PC-9 (cell line): ENCODE results near the gene GID8. TPM values are rescaled to one million over a fixed set of nuclear protein-coding genes. Genes with fewer than 3 reads are reported as not detected.

Source experiments
- BruUV-seq: library from RNA; stranded (reverse); fragments of 400-500 nt; replicated peaks from 2 replicates; lab custom pipeline; 2021; lab: Mats Ljungman, UMichigan
- CTCF ChIA-PET: fragments of 300-600 bp; sonication (Branson Sonifier 250); formaldehyde crosslinking; loops from one replicate; lab custom pipeline; 2022; ENCODE audit warnings: antibody characterized with exemption; lab: Charles Lee
- POLR2A ChIA-PET: fragments of 300-600 bp; sonication (Branson Sonifier 250); formaldehyde crosslinking; loops from one replicate; lab custom pipeline; 2022; ENCODE audit warnings: antibody characterized with exemption; ENCODE audit not compliant: unreplicated experiment; lab: Charles Lee
- DNase-seq, 2 experiments: peaks; one replicate each; pipeline versions ENCODE4 v3.0.0 to v3.0.0-alpha.2; 2015 to 2022; ENCODE audit warnings: mixed read lengths in 1 of 2
- H2AFZ ChIP-seq: fragments of 200-600 bp; sonication (generic); 2 replicates; pipeline ENCODE4 v1.8.1; 2017; ENCODE audit warnings: antibody characterized with exemption
- H3F3A ChIP-seq: fragments of 200-600 bp; sonication (generic); 2 replicates; pipeline ENCODE4 v1.8.1; 2017; ENCODE audit warnings: antibody characterized with exemption, mild to moderate bottlenecking, low read depth; ENCODE audit not compliant: insufficient read depth
- H3K27ac ChIP-seq: fragments of 200-600 bp; sonication (generic); 2 replicates; pipeline ENCODE4 v1.6.1; 2016; ENCODE audit warnings: mixed run types
- H3K27me3 ChIP-seq: fragments of 200-600 bp; sonication (generic); 2 replicates; pipeline ENCODE4 v1.6.1; 2016; ENCODE audit warnings: low read depth, mixed run types; ENCODE audit not compliant: insufficient read depth
- H3K36me3 ChIP-seq: fragments of 200-600 bp; sonication (generic); 2 replicates; pipeline ENCODE4 v1.6.1; 2016; ENCODE audit warnings: low read depth, mixed run types
- H3K4me1 ChIP-seq: fragments of 200-600 bp; sonication (generic); replicated peaks from 2 replicates; pipeline ENCODE4 v1.6.1; 2016; ENCODE audit warnings: mixed run types; ENCODE audit not compliant: insufficient read depth
- H3K4me2 ChIP-seq: fragments of 200-600 bp; sonication (generic); 2 replicates; pipeline ENCODE4 v1.6.1; 2017; ENCODE audit warnings: mixed run types
- H3K4me3 ChIP-seq: fragments of 200-600 bp; sonication (generic); 2 replicates; pipeline ENCODE4 v1.6.1; 2016; ENCODE audit warnings: mixed run types
- H3K79me2 ChIP-seq: fragments of 200-600 bp; sonication (generic); 2 replicates; pipeline ENCODE4 v1.6.1; 2017; ENCODE audit warnings: low read depth, mixed run types
- H3K9me2 ChIP-seq: fragments of 200-600 bp; sonication (generic); 2 replicates; pipeline ENCODE4 v1.8.1; 2017; ENCODE audit warnings: mild to moderate bottlenecking; ENCODE audit not compliant: insufficient read depth
- H3K9me3 ChIP-seq: fragments of 200-600 bp; sonication (generic); 2 replicates; pipeline ENCODE4 v1.8.1; 2016; ENCODE audit warnings: low read depth; ENCODE audit not compliant: insufficient read depth
- H4K20me1 ChIP-seq: fragments of 200-600 bp; sonication (generic); 2 replicates; pipeline ENCODE4 v1.8.1; 2017; ENCODE audit not compliant: insufficient read depth
- CTCF ChIP-seq: fragments of 200-600 bp; sonication (generic); conservative IDR thresholded peaks from 2 replicates; pipeline ENCODE4 v1.6.1; 2017; ENCODE audit warnings: mixed run types, antibody characterized with exemption, mild to moderate bottlenecking, moderate library complexity
- EZH2 ChIP-seq: fragments of 200-600 bp; sonication (generic); IDR thresholded peaks from 2 replicates; pipeline ENCODE4 v1.8.0; 2017; ENCODE audit warnings: antibody characterized with exemption, low read depth
- intact Hi-C: fragments of 100-400 bp; cut with micrococcal nuclease; formaldehyde crosslinking; loops from one replicate; pipeline ENCODE4 v1.10.0; 2022; ENCODE audit not compliant: unreplicated experiment
- total RNA-seq: library from RNA; stranded (reverse); gene quantifications from 2 replicates; pipeline ENCODE4 v1.2.3, GENCODE V29; 2021

Gene GID8
- total RNA-seq, 1 experiment from 2014 or later, result 45.7 TPM

- intact Hi-C loops, result loop anchor here (2.0 kb wide), 1 partner anchor 16 kb away; no protein-coding TSS in a partner anchor
- Histone ChIP-seq H3K4me1 (no peaks in the 10 kb centered on the region), H3F3A (peaks cover 21% of the 10 kb centered on the region; the same call in 1 of the 2 replicates), H3K79me2 (peaks cover 100% of the 10 kb centered on the region), H3K9me2 (no peaks in the 10 kb centered on the region), H4K20me1 (peaks cover 100% of the 10 kb centered on the region), H2AFZ (no peak overlapping the region), H3K27ac (no peak overlapping the region), H3K36me3 (peaks cover 7% of the 10 kb centered on the region; the same call in 1 of the 2 replicates), H3K4me3 (no peak overlapping the region), H3K9me3 (no peaks in the 10 kb centered on the region), H3K4me2 (no peak overlapping the region), H3K27me3 (no peaks in the 10 kb centered on the region)
- ChIA-PET CTCF (interaction anchor here (0.6 to 0.8 kb wide), 2 partner anchors 9 to 42 kb away, joined by 5 to 9 read pairs; no protein-coding TSS in a partner anchor), POLR2A (interaction anchor here (0.6 kb wide), 1 partner anchor 17 kb away, joined by 5 read pairs; no protein-coding TSS in a partner anchor)
- DNase-seq, result no peak
- TF ChIP-seq EZH2 (no peak), CTCF (no peak)
- no TSS peak for BruUV-seq
Observed at GRCh38 chr20:62916703-62917476, 21.1 kb upstream of the GID8 start.

- Histone ChIP-seq H3K36me3 (no peaks in the 10 kb centered on the region; the same call in 1 of the 2 replicates), H3K4me1 (peaks cover 3% of the 10 kb centered on the region), H3K79me2 (peaks cover 100% of the 10 kb centered on the region), H3K4me3 (no peak overlapping the region), H2AFZ (no peak overlapping the region), H3K9me3 (no peaks in the 10 kb centered on the region), H3K9me2 (no peaks in the 10 kb centered on the region), H4K20me1 (peaks cover 100% of the 10 kb centered on the region), H3K27ac (no peak overlapping the region), H3F3A (peaks cover 18% of the 10 kb centered on the region; the same call in 1 of the 2 replicates), H3K4me2 (no peak overlapping the region), H3K27me3 (no peaks in the 10 kb centered on the region)
- DNase-seq, result no peak
- no peak for TF ChIP-seq EZH2
- BruUV-seq, result no TSS peak
- intact Hi-C loops, result loop anchor here (2.0 kb wide), 1 partner anchor 17 kb away; no protein-coding TSS in a partner anchor
- ChIA-PET POLR2A (interaction anchor here (0.6 kb wide), 1 partner anchor 16 kb away, joined by 5 read pairs; no protein-coding TSS in a partner anchor), CTCF (no interaction called here)
Observed at GRCh38 chr20:62917720-62918119, 20.2 kb upstream of the GID8 start.

- ChIA-PET POLR2A (interaction anchor here (0.7 kb wide), 1 partner anchor 19 kb away, joined by 3 read pairs; no protein-coding TSS in a partner anchor), CTCF (interaction anchor here (0.8 kb wide), 1 partner anchor 30 kb away, joined by 3 read pairs; no protein-coding TSS in a partner anchor)
- H3K4me3 ChIP-seq, result no peak overlapping the region
- H3K36me3 ChIP-seq, result no peaks in the 10 kb centered on the region; the same call in 1 of the 2 replicates
- H3K9me3 ChIP-seq, result no peaks in the 10 kb centered on the region
- no peaks in the 10 kb centered on the region for H3K27me3 ChIP-seq
- no peaks in the 10 kb centered on the region for H3K9me2 ChIP-seq
- intact Hi-C loops, result no loop called here
- peaks cover 7% of the 10 kb centered on the region for H3K4me1 ChIP-seq
- H3K27ac ChIP-seq, result no peak overlapping the region
- H3K4me2 ChIP-seq, result no peak overlapping the region
- H4K20me1 ChIP-seq, result peaks cover 100% of the 10 kb centered on the region
- DNase-seq, result no peak
- peaks cover 18% of the 10 kb centered on the region; the same call in 1 of the 2 replicates for H3F3A ChIP-seq
- H3K79me2 ChIP-seq, result peaks cover 100% of the 10 kb centered on the region
- TF ChIP-seq CTCF (no peak), EZH2 (no peak)
- no peak overlapping the region for H2AFZ ChIP-seq
- BruUV-seq, result no TSS peak
Observed at GRCh38 chr20:62918147-62918546, 19.8 kb upstream of the GID8 start.
